WERI-Rb-1 (cell line): ENCODE results near the gene CDYL.

Experiments used
- DNase-seq: peaks from one replicate; pipeline ENCODE4 v3.0.0-alpha.2; 2020
- H3K27ac ChIP-seq: fragments of 250-450 bp; sonication (Bioruptor Pico); 2 replicates; pipeline ENCODE4 v1.5.1; 2020; ENCODE audit warnings: mild to moderate bottlenecking, moderate library complexity
- H3K27me3 ChIP-seq: fragments of 250-450 bp; sonication (Bioruptor Pico); 2 replicates; pipeline ENCODE4 v1.5.1; 2021; ENCODE audit warnings: mild to moderate bottlenecking, low read depth, moderate library complexity; ENCODE audit not compliant: insufficient read depth, severe bottlenecking
- H3K36me3 ChIP-seq: fragments of 250-450 bp; sonication (Bioruptor Pico); 2 replicates; pipeline ENCODE4 v1.5.1; 2020; ENCODE audit warnings: mild to moderate bottlenecking, moderate library complexity
- H3K4me3 ChIP-seq: 2 replicates; pipeline ENCODE4 v1.5.1; 2011; ENCODE audit warnings: low read depth, mild to moderate bottlenecking, control low read depth, low read length
- H3K9me3 ChIP-seq: fragments of 250-450 bp; sonication (Bioruptor Pico); 2 replicates; pipeline ENCODE4 v1.5.1; 2021; ENCODE audit warnings: mild to moderate bottlenecking, moderate library complexity; ENCODE audit not compliant: severe bottlenecking
- TF ChIP-seq, protein P1 (sequence below): IDR thresholded peaks from 2 replicates; pipeline ENCODE4 v1.5.1; 2011; ENCODE audit warnings: low read depth, mild to moderate bottlenecking, control low read depth, inconsistent platforms, low read length

The CDYL gene

DNA sequence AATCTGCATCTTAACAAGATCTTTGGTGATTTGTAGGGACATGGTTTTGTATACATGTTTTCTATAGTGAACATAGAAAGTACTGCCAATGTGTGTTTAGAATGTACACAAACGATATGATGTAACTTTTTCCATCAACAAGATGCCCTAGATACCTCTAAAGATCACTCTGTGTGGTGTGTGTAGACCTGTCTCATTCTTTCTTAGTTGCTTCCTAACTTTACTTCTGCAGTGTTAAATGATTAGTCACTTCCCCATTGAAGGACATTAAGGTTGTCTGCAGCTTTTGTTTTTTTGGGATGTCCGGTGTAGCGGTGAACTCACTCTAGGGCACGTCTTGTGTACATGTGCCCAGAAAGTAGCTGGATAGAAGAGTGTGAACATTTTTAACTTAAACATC, 35.9 kb downstream of the CDYL start:
- H3K4me3 ChIP-seq: no peak overlapping the region
- TF ChIP-seq, protein P1, sequence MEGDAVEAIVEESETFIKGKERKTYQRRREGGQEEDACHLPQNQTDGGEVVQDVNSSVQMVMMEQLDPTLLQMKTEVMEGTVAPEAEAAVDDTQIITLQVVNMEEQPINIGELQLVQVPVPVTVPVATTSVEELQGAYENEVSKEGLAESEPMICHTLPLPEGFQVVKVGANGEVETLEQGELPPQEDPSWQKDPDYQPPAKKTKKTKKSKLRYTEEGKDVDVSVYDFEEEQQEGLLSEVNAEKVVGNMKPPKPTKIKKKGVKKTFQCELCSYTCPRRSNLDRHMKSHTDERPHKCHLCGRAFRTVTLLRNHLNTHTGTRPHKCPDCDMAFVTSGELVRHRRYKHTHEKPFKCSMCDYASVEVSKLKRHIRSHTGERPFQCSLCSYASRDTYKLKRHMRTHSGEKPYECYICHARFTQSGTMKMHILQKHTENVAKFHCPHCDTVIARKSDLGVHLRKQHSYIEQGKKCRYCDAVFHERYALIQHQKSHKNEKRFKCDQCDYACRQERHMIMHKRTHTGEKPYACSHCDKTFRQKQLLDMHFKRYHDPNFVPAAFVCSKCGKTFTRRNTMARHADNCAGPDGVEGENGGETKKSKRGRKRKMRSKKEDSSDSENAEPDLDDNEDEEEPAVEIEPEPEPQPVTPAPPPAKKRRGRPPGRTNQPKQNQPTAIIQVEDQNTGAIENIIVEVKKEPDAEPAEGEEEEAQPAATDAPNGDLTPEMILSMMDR: no peak
- no peaks in the 10 kb centered on the region for H3K27me3 ChIP-seq
- H3K27ac ChIP-seq: no peak overlapping the region
- H3K9me3 ChIP-seq: no peaks in the 10 kb centered on the region
- no peak for DNase-seq
- H3K36me3 ChIP-seq: no peaks in the 10 kb centered on the region

DNA sequence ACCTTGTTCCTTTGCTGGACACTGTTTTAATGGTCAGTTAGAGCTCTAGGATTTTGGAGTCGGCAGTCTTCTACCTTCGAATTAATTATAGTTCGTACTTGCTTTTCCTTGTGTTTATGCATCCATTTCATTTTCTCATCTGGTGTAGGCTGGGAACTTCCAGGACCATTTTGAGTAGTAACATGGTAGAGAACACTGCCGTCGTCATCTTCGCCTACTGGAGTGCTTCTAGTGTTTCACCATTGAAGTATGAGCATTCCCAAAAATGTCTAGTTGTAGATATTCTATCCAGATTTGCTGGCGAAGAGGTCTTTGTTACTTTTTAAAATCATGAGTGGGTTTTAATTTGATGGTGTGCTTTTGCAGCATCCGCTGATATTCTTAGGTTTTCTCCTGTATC, 36.9 kb downstream of the CDYL start:
- H3K27ac ChIP-seq: no peak overlapping the region
- no peaks in the 10 kb centered on the region for H3K36me3 ChIP-seq
- H3K4me3 ChIP-seq: no peak overlapping the region
- DNase-seq: no peak
- no peaks in the 10 kb centered on the region for H3K27me3 ChIP-seq
- no peaks in the 10 kb centered on the region for H3K9me3 ChIP-seq
- TF ChIP-seq, protein P1: no peak

DNA sequence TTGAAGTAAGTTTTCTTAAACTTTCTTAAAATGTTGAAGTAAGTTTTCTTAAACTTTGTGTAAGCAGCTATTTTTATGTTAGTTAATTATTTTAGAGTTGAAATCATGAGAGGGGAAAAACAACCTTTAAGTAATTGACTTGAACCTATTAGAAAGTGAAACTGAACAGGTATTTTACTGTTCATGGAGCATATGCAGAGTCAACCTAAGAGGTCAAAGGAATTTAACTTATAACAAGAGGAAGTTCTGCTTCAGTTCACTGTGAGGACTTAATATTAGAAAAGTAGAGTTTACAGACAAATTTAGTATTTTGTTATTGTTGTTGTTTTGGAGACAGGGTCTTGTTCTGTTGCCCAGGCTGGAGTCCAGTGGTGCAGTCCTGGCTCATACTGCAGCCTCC, 38.0 kb downstream of the CDYL start:
- no peak for DNase-seq
- no peaks in the 10 kb centered on the region for H3K9me3 ChIP-seq
- TF ChIP-seq, protein P1: no peak
- no peak overlapping the region for H3K4me3 ChIP-seq
- H3K36me3 ChIP-seq: no peaks in the 10 kb centered on the region
- no peaks in the 10 kb centered on the region for H3K27me3 ChIP-seq
- H3K27ac ChIP-seq: no peak overlapping the region

DNA sequence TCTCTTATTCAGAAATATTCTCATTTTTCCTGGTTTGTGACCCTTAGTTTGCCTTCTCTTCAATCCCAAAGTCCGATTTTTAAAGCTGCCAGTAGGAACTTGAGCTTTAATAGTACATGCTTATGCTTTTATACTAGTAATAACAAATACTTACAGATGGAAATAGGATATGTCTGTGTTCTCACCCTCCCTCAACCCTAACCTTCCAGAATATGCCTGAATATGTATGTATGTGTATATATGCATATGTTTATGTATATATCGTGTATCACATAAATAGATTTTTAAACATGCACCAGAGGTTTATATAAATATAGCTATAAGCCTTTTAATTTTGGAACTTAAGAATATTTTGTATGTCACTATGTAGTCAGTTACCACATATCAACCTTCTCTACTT, 38.8 kb downstream of the CDYL start:
- TF ChIP-seq, protein P1: no peak
- H3K9me3 ChIP-seq: no peaks in the 10 kb centered on the region

DNA sequence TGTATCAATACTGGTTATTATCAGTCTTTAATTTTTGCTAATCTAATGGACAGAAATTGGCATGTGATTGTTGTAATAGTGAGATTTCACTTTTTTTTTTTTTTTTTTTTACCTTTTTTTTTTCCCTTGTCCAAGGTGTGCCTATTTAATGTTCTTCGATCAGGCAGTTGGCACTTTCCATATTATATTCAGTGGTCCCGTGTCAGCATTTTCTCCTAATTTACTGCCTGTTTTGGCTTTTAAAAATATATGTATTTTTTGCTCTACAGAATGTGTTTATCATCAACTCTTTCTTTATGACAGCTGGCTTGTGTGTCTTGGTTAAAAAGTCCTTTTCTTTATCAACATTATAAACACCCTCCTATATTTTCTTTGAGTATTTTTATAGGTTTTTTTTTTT, 39.4 kb downstream of the CDYL start:
- no peaks in the 10 kb centered on the region for H3K36me3 ChIP-seq
- no peak for DNase-seq
- TF ChIP-seq, protein P1: no peak
- no peaks in the 10 kb centered on the region for H3K27me3 ChIP-seq
- H3K4me3 ChIP-seq: no peak overlapping the region
- H3K27ac ChIP-seq: no peak overlapping the region
- no peaks in the 10 kb centered on the region for H3K9me3 ChIP-seq

More for the DNA sequence above, 38.8 kb downstream of the CDYL start:
- Histone ChIP-seq H3K27me3 (no peaks in the 10 kb centered on the region), H3K36me3 (no peaks in the 10 kb centered on the region), H3K27ac (no peak overlapping the region), H3K4me3 (no peak overlapping the region)
- no peak for DNase-seq

DNA sequence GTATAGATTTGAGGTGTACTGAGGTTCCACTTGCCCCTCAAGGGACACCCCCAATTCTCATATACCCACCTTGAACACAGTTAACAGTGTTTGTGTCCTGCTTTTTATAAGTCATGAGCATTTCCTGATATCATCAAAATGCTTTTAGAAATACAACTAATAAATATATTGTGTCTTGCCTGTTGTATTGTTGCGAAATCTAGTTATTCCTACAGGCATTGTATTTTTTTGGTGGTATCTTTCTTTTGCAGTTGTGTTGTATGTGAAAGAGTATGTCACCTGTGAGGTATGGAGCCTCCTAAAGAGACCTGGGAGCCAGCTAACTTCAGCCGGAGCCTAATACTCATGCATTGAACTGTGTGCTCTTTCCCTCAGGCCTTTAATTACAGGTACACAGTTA, 40.7 kb downstream of the CDYL start:
- no peak overlapping the region for H3K4me3 ChIP-seq
- no peaks in the 10 kb centered on the region for H3K9me3 ChIP-seq
- no peaks in the 10 kb centered on the region for H3K27me3 ChIP-seq
- H3K36me3 ChIP-seq: no peaks in the 10 kb centered on the region
- DNase-seq: no peak
- H3K27ac ChIP-seq: no peak overlapping the region
- TF ChIP-seq, protein P1: no peak
